ENCODE results near the gene AMOTL2.

DNA sequence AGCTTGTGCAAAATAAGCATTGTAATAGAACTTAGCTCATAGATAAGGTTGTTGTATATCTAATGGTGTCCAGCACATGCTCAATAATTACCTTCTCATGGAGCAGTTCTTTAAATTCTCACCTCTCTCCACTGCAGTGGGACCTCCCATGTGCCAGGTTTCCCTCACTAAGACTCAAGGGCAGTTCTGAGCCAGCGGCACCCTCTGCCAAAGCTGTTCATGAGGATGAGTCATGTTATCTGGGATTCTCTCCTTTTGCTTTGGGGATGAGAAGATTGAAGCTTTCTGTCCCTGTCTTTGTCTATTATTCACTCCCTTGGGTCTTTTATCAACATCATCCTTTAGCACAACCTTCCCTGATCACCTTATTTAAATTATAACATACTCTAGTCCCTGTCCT is 15.6 kb upstream of the AMOTL2 start:
- no peak for TF ChIP-seq EZH2 (IDR thresholded peaks at IDR 0.05; ENCODE audit: insufficient read depth, poor library complexity, severe bottlenecking)
- TF ChIP-seq EZH2phosphoT487 (IDR thresholded peaks at IDR 0.05; ENCODE audit: insufficient read depth, low read depth) = no peak
